Esophagus (tissue), 2 donors: ENCODE measurements around the gene AFM. TPM values are rescaled to one million over a fixed set of nuclear protein-coding genes. Genes with fewer than 3 reads are reported as not detected.

ENCODE experiments used
- H3K27ac ChIP-seq, 2 donors: one replicate each; pipeline ENCODE4 v1.5.1; 2013; ENCODE audit warnings: low read depth in 2 of 2, mild to moderate bottlenecking in 2 of 2, inconsistent platforms in 1 of 2, low read length in 1 of 2, moderate library complexity in 1 of 2
- H3K27me3 ChIP-seq, 2 donors: one replicate each; pipeline ENCODE4 v1.6.1; 2013; ENCODE audit warnings: low read length in 2 of 2, control low read depth in 1 of 2, mild to moderate bottlenecking in 1 of 2; ENCODE audit not compliant: insufficient read depth in 2 of 2, control insufficient read depth in 1 of 2
- H3K36me3 ChIP-seq, 2 donors: one replicate each; pipeline ENCODE4 v1.6.1; 2013; ENCODE audit warnings: low read length in 1 of 2; ENCODE audit not compliant: control insufficient read depth in 2 of 2, insufficient read depth in 2 of 2
- H3K4me1 ChIP-seq, 2 donors: one replicate each; pipeline ENCODE4 v1.6.1; 2013; ENCODE audit warnings: low read length in 1 of 2; ENCODE audit not compliant: control insufficient read depth in 2 of 2, insufficient read depth in 2 of 2
- H3K4me3 ChIP-seq, 2 donors: one replicate each; pipeline ENCODE4 v1.5.1; 2013; ENCODE audit warnings: low read length in 2 of 2, mild to moderate bottlenecking in 2 of 2, low read depth in 1 of 2, moderate library complexity in 1 of 2
- H3K9me3 ChIP-seq, 2 donors: one replicate each; pipeline ENCODE4 v1.6.1; 2013; ENCODE audit warnings: mild to moderate bottlenecking in 2 of 2, low read depth in 1 of 2, low read length in 1 of 2, moderate library complexity in 1 of 2; ENCODE audit not compliant: control insufficient read depth in 2 of 2, insufficient read depth in 1 of 2
- WGBS, 2 donors: extraction: QIAGEN DNeasy Blood & Tissue Kit; methylation state at CpG; one replicate each; pipeline ENCODE4 v1.1.7; 2013; 5-methylcytosine and 5-hydroxymethylcytosine counted together
- polyA plus RNA-seq, 2 donors: library from polyadenylated mRNA; stranded (reverse); fragments of 200-250 nt; gene quantifications; one replicate each; pipeline ENCODE4 v1.2.3, GENCODE V29; 2013
- donor health status: healthy with polysubstance abuse.
- donor health status: Bipolar disorder and iron deficiency.

AFM gene
- polyA plus RNA-seq, 2 donors, result not detected

DNA sequence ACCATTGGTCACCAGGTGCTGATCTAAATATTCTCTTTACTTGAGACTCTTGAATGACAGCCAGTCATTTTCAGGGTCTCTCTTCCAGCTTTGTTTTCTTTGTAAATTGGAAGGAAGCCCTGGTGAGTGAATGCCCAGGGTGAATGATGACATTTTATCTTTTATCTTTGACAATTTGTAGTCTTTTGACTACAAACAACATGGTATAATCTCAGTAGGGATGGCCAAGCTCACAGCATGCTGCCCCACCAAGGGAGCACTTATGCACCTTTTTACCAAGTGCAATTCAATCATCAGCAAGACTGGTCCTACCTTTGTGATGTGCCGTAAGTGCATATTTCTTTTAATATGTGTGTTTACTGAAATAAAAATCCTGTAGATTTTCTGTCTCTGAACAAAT lies 5.7 kb downstream of the AFM start:
- Histone ChIP-seq H3K27ac (no peak overlapping the region), H3K36me3 (no peaks in the 10 kb centered on the region), H3K9me3 (no peaks in the 10 kb centered on the region), H3K4me1 (no peaks in the 10 kb centered on the region), H3K4me3 (no peak overlapping the region), H3K27me3 (no peaks in the 10 kb centered on the region)
- 93 to 98% methylated on average over 1 of the region's 1 CpG for WGBS, 2 donors

DNA sequence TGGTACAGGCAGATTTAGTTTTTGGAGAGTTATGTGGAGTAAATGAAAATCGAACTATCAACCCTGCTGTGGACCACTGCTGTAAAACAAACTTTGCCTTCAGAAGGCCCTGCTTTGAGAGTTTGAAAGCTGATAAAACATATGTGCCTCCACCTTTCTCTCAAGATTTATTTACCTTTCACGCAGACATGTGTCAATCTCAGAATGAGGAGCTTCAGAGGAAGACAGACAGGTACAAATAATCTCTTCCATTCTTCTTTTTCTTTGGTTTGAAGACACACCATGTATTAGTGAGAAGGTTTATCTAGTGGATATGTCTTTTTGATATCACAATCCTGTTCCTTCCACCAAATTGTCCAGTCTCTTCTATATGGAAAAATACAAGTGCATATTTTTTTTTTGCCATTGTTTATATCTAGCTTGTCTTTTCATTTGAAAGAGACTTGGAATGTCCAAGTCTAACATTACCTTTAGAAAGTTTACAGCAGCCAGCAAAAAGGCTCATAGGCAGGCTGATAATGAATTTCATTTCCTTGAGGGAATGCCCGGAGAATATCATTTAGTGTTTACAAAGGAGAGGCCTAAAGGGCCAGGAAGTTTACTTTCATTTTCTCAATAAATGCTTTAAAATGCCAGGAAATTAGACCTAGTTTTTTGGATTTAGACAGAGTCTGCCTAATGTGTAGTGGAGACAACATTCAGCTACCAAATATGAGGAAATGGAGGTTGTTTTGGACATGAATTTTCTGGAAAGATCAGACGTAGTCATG lies 18.6 kb downstream of the AFM start:
- no peaks in the 10 kb centered on the region for H3K4me1 ChIP-seq
- no peaks in the 10 kb centered on the region for H3K27me3 ChIP-seq
- H3K9me3 ChIP-seq, result no peaks in the 10 kb centered on the region
- no peak overlapping the region for H3K4me3 ChIP-seq
- no peak overlapping the region for H3K27ac ChIP-seq
- 50 to 53% methylated on average over 4 of the region's 4 CpGs for WGBS, 2 donors
- no peaks in the 10 kb centered on the region for H3K36me3 ChIP-seq

DNA sequence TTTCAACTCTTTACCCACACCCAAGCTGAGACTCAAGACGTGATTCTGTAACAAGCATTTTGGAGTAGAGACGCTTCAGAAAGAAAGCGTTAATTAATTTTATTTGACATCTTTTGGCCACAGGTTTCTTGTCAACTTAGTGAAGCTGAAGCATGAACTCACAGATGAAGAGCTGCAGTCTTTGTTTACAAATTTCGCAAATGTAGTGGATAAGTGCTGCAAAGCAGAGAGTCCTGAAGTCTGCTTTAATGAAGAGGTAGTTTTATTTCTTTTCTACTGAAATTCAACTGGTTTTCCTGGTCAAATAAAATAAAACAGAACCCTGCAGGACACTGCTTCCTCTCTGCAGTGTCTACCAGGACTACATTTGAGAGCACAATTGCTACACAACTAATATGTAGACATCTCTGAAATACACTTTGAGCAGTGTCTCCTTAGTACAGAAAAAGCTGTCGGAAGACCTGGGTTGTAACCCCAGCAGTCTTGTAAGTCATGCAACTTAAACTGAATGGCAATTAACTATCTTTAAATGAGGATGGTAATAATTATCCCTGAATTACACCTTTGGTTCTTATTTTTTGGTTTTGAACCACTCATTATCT lies 20.2 kb downstream of the AFM start:
- Histone ChIP-seq H3K4me1 (no peaks in the 10 kb centered on the region), H3K36me3 (no peaks in the 10 kb centered on the region), H3K27me3 (no peaks in the 10 kb centered on the region), H3K4me3 (no peak overlapping the region), H3K9me3 (no peaks in the 10 kb centered on the region), H3K27ac (no peak overlapping the region)
- WGBS, 2 donors, result 79 to 81% methylated on average over 5 of the region's 5 CpGs

DNA sequence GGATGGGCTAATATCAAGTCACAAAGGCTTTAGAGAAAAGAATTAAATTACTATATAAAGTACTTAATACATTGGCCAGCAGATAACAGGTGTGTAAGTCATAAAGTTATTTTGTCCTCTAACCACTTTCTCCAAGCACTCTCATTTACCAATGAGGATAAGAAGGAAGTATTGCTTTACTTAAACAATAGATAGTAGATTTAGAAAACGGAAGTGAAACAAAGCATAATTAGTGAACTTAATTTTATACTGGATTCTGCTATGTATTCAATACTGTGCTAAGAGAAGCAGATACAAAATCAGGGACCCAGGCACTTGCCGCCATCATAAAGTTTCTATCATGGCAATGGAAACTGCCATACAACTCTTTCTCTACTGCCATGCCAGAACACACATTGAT lies 24.0 kb downstream of the AFM start:
- Histone ChIP-seq H3K4me3 (no peak overlapping the region), H3K9me3 (peaks cover 0 to 2% of the 10 kb centered on the region in 2 donors), H3K27me3 (no peaks in the 10 kb centered on the region), H3K36me3 (no peaks in the 10 kb centered on the region), H3K4me1 (no peaks in the 10 kb centered on the region), H3K27ac (no peak overlapping the region)
- WGBS, 2 donors, result 78 to 85% methylated on average over 2 of the region's 2 CpGs

DNA sequence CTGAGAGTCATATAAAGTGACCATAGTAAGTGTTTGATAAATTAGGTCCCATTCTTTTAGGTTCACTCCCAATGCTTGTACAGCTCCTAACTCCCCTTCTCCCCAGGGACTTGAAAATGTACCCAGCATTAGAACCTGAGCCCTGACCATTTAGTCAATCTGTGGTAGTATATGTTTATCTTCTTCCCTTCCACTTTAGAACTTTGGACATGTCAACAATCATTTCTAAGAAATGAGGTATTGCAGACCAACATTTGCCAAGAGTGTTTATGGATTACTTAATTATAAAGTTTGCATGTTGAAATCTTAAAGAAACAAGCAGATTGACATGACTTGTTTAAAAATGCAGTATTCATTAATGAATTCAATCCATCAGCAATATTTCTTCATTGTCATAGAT lies 26.0 kb downstream of the AFM start:
- H3K4me1 ChIP-seq, result no peaks in the 10 kb centered on the region
- no peak overlapping the region for H3K4me3 ChIP-seq
- H3K9me3 ChIP-seq, result peaks cover 0 to 2% of the 10 kb centered on the region in 2 donors
- no peaks in the 10 kb centered on the region for H3K27me3 ChIP-seq
- no peak overlapping the region for H3K27ac ChIP-seq
- H3K36me3 ChIP-seq, result no peaks in the 10 kb centered on the region

DNA sequence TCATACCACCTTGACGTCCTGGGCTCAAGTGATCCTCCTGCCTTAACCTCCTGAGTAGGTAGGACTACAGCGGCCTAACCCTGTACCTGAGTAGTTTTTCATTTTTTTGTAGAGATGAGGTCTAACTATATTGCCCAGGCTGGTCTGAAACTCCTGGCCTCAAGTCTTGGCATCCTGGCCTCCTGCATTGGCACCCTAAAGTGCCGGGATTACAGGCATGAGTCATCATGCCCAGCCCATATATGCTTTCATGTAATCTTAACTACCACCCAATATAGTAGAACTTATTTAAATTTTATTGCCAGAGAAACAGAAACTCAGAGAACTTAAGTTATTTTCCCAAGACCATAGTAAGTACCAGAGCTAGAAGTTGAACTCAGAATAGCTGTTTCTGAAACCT lies 27.1 kb downstream of the AFM start:
- WGBS, 2 donors, result 66 to 73% methylated on average over 3 of the region's 3 CpGs
- H3K9me3 ChIP-seq, result peaks cover 0 to 2% of the 10 kb centered on the region in 2 donors
- no peaks in the 10 kb centered on the region for H3K27me3 ChIP-seq
- H3K27ac ChIP-seq, result no peak overlapping the region
- H3K4me1 ChIP-seq, result no peaks in the 10 kb centered on the region
- no peaks in the 10 kb centered on the region for H3K36me3 ChIP-seq
- H3K4me3 ChIP-seq, result no peak overlapping the region

DNA sequence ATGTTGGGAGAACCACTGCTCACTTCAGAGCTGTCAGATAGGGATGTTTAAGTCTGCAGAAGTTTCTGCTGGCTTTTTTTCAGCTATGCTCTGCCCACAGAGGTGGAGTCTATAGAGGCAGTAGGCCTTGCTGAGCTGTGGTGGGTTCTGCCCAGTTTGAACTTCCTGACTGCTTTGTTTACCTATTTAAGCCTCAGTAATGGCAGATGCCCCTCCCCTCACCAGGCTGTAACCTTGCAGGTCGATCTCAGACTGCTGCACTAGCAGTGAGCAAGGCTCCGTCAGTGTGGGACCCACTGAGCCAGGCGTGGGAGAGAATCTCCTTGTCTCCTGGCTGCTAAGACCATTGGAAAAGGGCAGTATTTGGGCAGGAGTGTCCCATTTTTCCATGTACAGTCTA lies 36.8 kb downstream of the AFM start:
- Histone ChIP-seq H3K4me1 (no peaks in the 10 kb centered on the region), H3K9me3 (no peaks in the 10 kb centered on the region), H3K4me3 (no peak overlapping the region), H3K27me3 (no peaks in the 10 kb centered on the region), H3K27ac (no peak overlapping the region), H3K36me3 (no peaks in the 10 kb centered on the region)
- WGBS, 2 donors, result 78 to 80% methylated on average over 3 of the region's 3 CpGs

DNA sequence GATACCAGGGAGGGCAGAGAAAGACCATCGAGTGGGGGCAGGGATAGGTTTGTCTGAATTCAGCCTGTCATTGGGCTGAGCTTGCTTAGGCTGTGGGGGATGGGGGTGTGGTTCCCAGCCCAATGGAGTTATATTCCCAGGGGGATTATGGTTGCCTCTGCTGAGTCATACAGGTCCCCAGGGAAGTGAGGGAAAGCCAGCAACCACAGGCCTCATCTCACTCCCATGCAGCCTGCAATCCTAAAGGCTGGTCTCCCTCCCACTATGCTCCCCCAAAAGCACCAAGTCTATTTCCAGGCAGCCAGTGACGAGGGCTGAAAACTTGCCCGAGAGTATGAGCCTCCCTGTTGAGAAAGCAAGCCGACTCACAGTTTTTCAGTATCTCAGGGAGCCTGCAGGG lies 39.3 kb downstream of the AFM start:
- H3K4me1 ChIP-seq, result no peaks in the 10 kb centered on the region
- no peaks in the 10 kb centered on the region for H3K9me3 ChIP-seq
- no peak overlapping the region for H3K27ac ChIP-seq
- no peaks in the 10 kb centered on the region for H3K27me3 ChIP-seq
- no peak overlapping the region for H3K4me3 ChIP-seq
- no peaks in the 10 kb centered on the region for H3K36me3 ChIP-seq
- WGBS, 2 donors, result 67 to 76% methylated on average over 4 of the region's 4 CpGs

DNA sequence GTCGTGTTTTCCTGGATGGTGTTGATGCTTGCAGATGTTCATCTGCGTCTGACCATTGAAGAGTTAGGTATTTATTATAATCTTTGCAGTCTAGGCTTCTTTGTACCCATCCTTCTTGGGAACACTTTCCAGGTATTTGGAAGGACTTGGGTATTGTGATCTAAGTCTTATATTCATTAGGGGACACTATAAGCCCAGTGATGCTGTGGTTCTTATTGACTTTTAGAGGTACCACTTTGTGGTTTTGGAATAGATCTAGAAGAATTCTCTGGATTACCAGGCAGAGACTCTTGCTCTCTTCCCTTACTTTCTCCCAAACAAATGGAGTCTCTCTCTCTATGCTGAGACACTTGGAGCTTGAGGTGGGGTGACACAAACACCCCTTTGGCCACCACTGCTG lies 41.6 kb downstream of the AFM start:
- Histone ChIP-seq H3K27ac (no peak overlapping the region), H3K36me3 (no peaks in the 10 kb centered on the region), H3K4me1 (no peaks in the 10 kb centered on the region), H3K4me3 (no peak overlapping the region), H3K27me3 (no peaks in the 10 kb centered on the region), H3K9me3 (no peaks in the 10 kb centered on the region)
- WGBS, 2 donors, result 87 to 89% methylated on average over 2 of the region's 2 CpGs

DNA sequence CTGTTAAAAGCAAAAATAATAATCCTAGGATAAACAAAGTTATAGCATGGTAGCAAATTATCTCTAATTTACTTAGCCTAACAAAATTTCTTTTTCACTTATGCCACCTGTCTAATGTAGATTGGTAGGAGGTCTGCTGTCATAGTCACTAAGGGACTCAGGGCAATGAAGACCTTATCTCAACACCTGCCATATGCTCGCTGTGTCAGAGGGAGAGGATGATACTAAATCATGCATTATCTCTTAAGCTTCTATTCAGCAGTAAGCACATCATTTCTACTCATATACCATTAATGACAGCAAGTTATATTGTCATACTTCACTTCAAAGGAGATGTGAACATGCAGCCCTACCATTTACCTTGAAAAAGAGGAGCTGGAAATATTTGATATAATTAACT lies 44.1 kb downstream of the AFM start:
- Histone ChIP-seq H3K4me3 (no peak overlapping the region), H3K27ac (no peak overlapping the region), H3K9me3 (no peaks in the 10 kb centered on the region), H3K4me1 (no peaks in the 10 kb centered on the region), H3K27me3 (no peaks in the 10 kb centered on the region), H3K36me3 (no peaks in the 10 kb centered on the region)
- 79 to 80% methylated on average over 1 of the region's 1 CpG for WGBS, 2 donors
